ENCODE results near the gene INPP5J.

DNA sequence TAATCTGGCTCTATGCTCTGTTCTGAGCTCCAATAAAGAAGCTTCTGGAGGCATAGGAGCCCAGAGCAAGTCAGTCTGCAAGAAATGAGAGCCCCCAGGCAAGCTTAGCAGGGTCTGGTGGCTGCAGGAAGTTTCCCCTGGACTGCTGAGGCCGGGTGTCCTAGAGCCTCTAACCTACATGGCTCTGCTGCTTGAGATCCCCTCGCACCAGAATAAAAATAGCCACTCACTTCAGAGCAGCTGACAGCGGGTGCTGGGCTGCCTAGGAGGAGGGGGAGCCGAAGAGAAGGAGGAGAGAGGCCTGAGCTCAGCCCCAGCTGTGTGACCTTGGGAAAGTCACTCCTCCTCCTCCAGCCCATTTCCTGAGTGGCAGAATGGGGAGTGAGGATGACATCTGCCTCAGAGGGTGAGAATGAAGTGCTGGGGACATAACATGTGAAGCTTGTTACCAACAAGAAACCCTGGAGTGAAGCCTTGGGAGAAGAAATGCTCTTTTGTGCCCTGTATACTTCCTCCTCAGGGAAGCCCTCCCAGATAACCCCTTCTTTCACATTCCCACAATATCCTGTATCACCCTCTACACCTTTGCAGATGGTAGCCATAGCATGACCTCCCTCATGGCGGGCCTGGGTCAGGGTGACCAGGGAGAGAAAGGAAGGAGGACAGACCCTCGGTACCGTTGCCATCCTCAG is 3.6 kb upstream of the INPP5J start:
- TF ChIP-seq, protein P1, sequence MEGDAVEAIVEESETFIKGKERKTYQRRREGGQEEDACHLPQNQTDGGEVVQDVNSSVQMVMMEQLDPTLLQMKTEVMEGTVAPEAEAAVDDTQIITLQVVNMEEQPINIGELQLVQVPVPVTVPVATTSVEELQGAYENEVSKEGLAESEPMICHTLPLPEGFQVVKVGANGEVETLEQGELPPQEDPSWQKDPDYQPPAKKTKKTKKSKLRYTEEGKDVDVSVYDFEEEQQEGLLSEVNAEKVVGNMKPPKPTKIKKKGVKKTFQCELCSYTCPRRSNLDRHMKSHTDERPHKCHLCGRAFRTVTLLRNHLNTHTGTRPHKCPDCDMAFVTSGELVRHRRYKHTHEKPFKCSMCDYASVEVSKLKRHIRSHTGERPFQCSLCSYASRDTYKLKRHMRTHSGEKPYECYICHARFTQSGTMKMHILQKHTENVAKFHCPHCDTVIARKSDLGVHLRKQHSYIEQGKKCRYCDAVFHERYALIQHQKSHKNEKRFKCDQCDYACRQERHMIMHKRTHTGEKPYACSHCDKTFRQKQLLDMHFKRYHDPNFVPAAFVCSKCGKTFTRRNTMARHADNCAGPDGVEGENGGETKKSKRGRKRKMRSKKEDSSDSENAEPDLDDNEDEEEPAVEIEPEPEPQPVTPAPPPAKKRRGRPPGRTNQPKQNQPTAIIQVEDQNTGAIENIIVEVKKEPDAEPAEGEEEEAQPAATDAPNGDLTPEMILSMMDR (conservative IDR thresholded peaks at IDR 0.05 in 1 of 2, IDR thresholded peaks at IDR 0.05 in 1 of 2; ENCODE audit: extremely low read depth in 1 of 2, insufficient read depth in 1 of 2, low read depth in 1 of 2, low read length in 2 of 2) = no peak
- TF ChIP-seq EZH2 (IDR thresholded peaks at IDR 0.05; ENCODE audit: borderline replicate concordance, low read length) = no peak

All from mammary epithelial cell (primary cell).